ENCODE measurements around the gene GPLD1.
"Not testable (repeated sequence)": the region's sequence is repeated elsewhere in the genome, so short reads cannot be mapped to it uniquely, and the experiment has no call there.

The GPLD1 gene

GRCh38 chr6:24489470-24489869 lies at the start of gene GPLD1:
Gene GPLD1 (minus strand): TSS chr6:24489578. CDS start chr6:24489511, 67 bp downstream.
- DNase-seq (ENCODE audit: low read depth in 2 of 2, low spot score in 1 of 2) = no peak

GRCh38 chr6:24537771-24538385 lies 48.5 kb upstream of the GPLD1 start:
- no peak for DNase-seq (ENCODE audit: low read depth in 2 of 2, low spot score in 1 of 2)

- DNase-seq (ENCODE audit: low read depth in 2 of 2, low spot score in 1 of 2) = no peak
Measured at GRCh38 chr6:24537082-24537699, 47.8 kb upstream of the GPLD1 start.

GRCh38 chr6:24536466-24536865 lies 47.1 kb upstream of the GPLD1 start:
- no peak for DNase-seq (ENCODE audit: low read depth in 2 of 2, low spot score in 1 of 2)

- DNase-seq (ENCODE audit: low read depth in 2 of 2, low spot score in 1 of 2) = no peak
Measured at GRCh38 chr6:24535210-24535609, 45.8 kb upstream of the GPLD1 start.

GRCh38 chr6:24534329-24534728 lies 45.0 kb upstream of the GPLD1 start:
- DNase-seq (ENCODE audit: low read depth in 2 of 2, low spot score in 1 of 2) = no peak

GRCh38 chr6:24529985-24530384 lies 40.6 kb upstream of the GPLD1 start:
- DNase-seq (ENCODE audit: low read depth in 2 of 2, low spot score in 1 of 2) = no peak

GRCh38 chr6:24524805-24525204 lies 35.4 kb upstream of the GPLD1 start:
- no peak for DNase-seq (ENCODE audit: low read depth in 2 of 2, low spot score in 1 of 2)

- DNase-seq (ENCODE audit: low read depth in 2 of 2, low spot score in 1 of 2) = no peak
Measured at GRCh38 chr6:24524329-24524728, 35.0 kb upstream of the GPLD1 start.

GRCh38 chr6:24522228-24523176 lies 33.1 kb upstream of the GPLD1 start:
- DNase-seq (ENCODE audit: low read depth in 2 of 2, low spot score in 1 of 2) = no peak

- no peak for DNase-seq (ENCODE audit: low read depth in 2 of 2, low spot score in 1 of 2)
Measured at GRCh38 chr6:24520929-24521546, 31.7 kb upstream of the GPLD1 start.

- no peak for DNase-seq (ENCODE audit: low read depth in 2 of 2, low spot score in 1 of 2)
Measured at GRCh38 chr6:24517659-24518543, 28.5 kb upstream of the GPLD1 start.

GRCh38 chr6:24513602-24514001 lies 24.2 kb upstream of the GPLD1 start:
- DNase-seq (ENCODE audit: low read depth in 2 of 2, low spot score in 1 of 2) = no peak

- DNase-seq (ENCODE audit: low read depth in 2 of 2, low spot score in 1 of 2) = not testable (repeated sequence)
Measured at GRCh38 chr6:24511976-24512375, 22.6 kb upstream of the GPLD1 start.

GRCh38 chr6:24506814-24507520 lies 17.6 kb upstream of the GPLD1 start:
- DNase-seq (ENCODE audit: low read depth in 2 of 2, low spot score in 1 of 2) = no peak

GRCh38 chr6:24504649-24505586 lies 15.5 kb upstream of the GPLD1 start:
- no peak for DNase-seq (ENCODE audit: low read depth in 2 of 2, low spot score in 1 of 2)

- DNase-seq (ENCODE audit: low read depth in 2 of 2, low spot score in 1 of 2) = no peak
Measured at GRCh38 chr6:24504287-24504648, 14.9 kb upstream of the GPLD1 start.

- no peak for DNase-seq (ENCODE audit: low read depth in 2 of 2, low spot score in 1 of 2)
Measured at GRCh38 chr6:24501914-24502313, 12.5 kb upstream of the GPLD1 start.

GRCh38 chr6:24501374-24501773 lies 12.0 kb upstream of the GPLD1 start:
- no peak for DNase-seq (ENCODE audit: low read depth in 2 of 2, low spot score in 1 of 2)

Measured in stimulated activated CD8-positive, alpha-beta memory T cell treated with anti-CD3 and anti-CD28 coated beads, Interleukin-4, amount 100 ng/mL, for 4 hours (primary cell).